Stimulated activated CD4-positive, alpha-beta T cell treated with anti-CD3 and anti-CD28 coated beads, Interleukin-12 subunit alpha, Interleukin-12 subunit beta, amount 100 ng/mL, for 4 hours (primary cell): Measurements from ENCODE around the gene OR13A1.
"Not testable (repeated sequence)": the region's sequence is repeated elsewhere in the genome, so short reads cannot be mapped to it uniquely, and the experiment has no call there.

ENCODE experiments used
- DNase-seq: peaks from one replicate; pipeline ENCODE4 v3.0.0-alpha.2; 2020

Gene OR13A1

GRCh38 chr10:45280113-45280760 lies 35.2 kb downstream of the OR13A1 start:
- no peak for DNase-seq

GRCh38 chr10:45279682-45280081 lies 35.7 kb downstream of the OR13A1 start:
- no peak for DNase-seq

DNA sequence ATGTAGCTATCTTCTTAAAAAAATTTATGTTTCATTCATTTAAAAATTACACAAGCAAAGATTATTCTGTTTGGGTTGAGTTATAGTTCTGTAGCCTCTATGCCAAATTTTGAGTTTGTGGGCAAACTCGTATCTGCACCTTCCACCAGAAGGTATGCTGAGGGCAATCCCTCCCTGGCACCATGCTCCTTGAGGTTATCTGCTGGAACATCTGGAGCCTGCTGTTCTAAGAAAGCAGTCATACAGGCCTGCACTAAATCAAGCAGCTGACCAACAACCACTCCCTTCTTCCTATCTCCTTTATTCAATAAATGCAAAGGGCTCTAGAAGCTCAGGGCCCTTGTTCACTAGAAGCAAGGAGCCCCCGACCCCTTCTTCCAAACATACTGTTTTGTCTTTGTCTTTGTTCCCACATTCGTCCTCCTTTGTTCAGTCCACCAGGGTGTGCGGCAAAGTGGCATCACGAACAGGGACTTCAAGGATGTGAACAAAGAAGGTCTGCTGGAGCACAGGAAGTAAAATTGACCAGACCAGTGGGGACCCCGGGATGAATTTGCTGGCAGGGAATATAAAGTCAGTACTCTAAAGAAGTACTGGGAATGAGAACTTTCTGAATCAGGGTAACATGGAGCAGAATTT lies 36.4 kb downstream of the OR13A1 start:
- DNase-seq = no peak

DNA sequence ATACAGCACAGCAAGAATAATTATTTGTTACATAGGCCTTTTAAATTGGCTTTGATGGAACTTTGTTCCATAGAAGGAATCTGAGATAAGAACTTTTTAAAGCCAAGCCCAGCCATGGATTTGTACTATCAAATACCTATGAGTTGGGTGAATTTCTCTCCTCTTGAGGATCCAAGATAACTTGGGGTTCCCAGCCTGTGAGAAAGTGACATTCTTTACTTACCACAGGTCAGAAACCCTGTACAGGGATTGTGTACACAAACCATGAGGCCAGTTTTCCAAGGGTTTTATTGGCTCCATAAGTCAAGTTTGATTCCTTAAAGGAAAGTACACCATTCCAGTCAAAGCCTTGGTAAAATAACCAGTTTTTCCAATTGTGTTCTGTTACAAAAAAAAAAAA lies 39.3 kb downstream of the OR13A1 start:
- not testable (repeated sequence) for DNase-seq

DNA sequence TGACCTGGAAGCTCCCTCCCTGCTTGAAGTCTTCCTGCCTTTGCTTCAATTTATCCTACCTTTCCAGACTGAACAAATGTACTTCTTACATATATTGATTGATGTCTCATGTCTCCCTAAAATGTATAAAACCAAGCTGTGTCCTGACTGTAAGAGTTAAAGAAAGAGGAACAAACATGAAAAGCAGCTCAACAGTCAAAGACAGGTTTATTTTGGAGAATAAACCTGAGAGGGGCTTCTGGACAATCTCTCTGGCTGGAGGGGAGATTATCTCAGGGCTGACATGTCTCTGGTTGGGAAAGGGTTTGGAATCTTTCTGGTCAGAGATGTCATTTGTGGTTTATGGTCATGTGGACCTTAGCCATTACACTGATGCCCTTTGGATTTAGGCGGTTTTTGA lies 41.0 kb downstream of the OR13A1 start:
- no peak for DNase-seq

DNA sequence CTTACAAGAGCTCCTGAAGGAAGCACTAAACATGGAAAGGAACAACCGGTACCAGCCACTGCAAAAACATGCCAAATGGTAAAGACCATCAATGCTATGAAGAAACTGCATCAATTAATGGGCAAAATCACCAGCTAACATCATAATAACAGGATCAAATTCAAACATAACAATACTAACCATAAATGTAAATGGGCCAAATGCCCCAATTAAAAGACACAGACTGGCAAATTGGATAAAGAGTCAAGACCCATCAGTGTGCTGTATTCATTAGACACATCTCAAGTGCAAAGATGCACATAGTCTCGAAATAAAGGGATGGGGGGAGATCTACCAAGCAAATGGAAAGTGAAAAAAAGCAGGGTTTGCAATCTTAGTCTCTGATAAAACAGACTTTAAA lies 47.6 kb downstream of the OR13A1 start:
- DNase-seq = not testable (repeated sequence)

- no peak for DNase-seq
Observed at GRCh38 chr10:45265996-45266395, 49.4 kb downstream of the OR13A1 start.

DNA sequence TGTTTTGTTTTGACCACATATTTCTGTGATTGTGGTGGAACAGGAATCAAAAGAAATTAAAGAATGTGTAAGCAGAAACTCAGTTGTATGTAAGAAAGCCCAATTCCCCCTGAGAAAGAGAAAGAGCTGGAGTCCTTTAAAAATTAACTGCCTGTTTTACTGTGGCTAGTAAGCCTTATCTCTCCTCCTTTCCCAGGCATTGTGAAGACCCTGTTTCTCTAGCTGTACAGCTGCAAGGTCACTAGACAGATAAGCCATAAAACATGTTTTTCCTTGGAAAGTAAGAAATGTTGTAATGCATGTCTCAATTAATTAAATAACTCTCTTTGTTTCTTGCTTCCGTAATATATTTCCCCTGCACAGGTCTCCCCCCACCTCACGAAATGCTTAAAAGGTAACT lies 53.5 kb downstream of the OR13A1 start:
- DNase-seq = no peak

GRCh38 chr10:45261243-45261775 lies 54.1 kb downstream of the OR13A1 start:
- DNase-seq = no peak

- DNase-seq = not testable (repeated sequence)
Observed at GRCh38 chr10:45260635-45261034, 54.8 kb downstream of the OR13A1 start.

DNA sequence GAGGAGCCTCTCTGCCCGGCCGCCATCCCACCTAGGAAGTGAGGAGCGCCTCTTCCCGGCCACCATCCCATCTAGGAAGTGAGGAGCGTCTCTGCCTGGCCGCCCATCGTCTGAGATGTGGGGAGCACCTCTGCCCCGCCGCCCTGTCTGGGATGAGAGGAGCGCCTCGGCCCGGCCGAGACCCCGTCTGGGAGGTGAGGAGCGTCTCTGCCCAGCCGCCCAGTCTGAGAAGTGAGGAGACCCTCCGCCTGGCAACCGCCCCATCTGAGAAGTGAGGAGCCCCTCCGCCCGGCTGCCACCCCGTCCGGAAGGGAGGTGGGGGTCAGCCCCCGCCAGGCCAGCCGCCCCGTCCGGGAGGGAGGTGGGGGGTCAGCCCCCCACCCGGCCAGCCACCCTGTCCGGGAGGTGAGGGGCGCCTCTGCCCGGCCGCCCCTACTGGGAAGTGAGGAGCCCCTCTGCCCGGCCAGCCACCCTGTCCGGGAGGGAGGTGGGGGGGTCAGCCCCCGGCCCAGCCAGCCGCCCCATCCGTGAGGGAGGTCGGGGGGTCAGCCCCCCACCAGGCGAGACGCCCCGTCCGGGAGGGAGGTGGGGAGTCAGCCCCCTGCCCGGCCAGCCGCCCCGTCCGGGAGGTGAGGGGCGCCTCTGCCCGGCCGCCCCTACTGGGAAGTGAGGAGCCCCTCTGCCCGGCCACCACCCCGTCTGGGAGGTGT lies 55.5 kb downstream of the OR13A1 start:
- DNase-seq = not testable (repeated sequence)

GRCh38 chr10:45257600-45257999 lies 57.8 kb downstream of the OR13A1 start:
- DNase-seq = no peak

- DNase-seq = no peak
Observed at GRCh38 chr10:45256246-45256645, 59.2 kb downstream of the OR13A1 start.

DNA sequence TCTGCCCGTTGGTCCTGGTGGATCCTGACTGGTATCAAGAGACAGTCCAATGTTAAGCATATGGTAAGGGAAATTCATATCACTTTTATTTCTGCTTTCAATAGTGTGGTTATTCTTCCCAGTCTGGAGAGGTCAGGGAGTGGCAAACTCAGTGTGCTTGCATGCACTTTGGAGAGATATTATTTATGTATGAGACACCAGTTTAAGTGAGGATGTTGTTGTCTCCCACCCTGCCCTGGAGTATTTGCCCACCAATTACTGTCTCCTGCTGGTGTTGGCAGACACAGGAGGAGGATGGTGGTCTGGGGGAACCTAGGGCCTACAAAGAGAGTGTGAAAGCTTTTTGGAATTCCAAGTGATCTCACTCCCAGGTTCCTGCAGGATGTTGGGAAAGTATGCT lies 59.7 kb downstream of the OR13A1 start:
- DNase-seq = no peak

GRCh38 chr10:45254892-45255291 lies 60.5 kb downstream of the OR13A1 start:
- no peak for DNase-seq

- no peak for DNase-seq
Observed at GRCh38 chr10:45253183-45253914, 62.1 kb downstream of the OR13A1 start.
